Osteoblast (primary cell): ENCODE measurements around the gene NEK2. TPM values are rescaled to one million over a fixed set of nuclear protein-coding genes. Genes with fewer than 3 reads are reported as not detected.

Source experiments
- DNase-seq: peaks from one replicate; pipeline ENCODE4 v3.0.0; 2011; ENCODE audit warnings: low spot score, mixed read lengths; ENCODE audit not compliant: insufficient read length; ENCODE audit errors: missing footprints
- H2AFZ ChIP-seq: 2 replicates; pipeline ENCODE4 v1.6.0; 2011; ENCODE audit warnings: mild to moderate bottlenecking, low read length
- H3K27ac ChIP-seq: 2 replicates; pipeline ENCODE4 v1.5.1; 2011; ENCODE audit warnings: mild to moderate bottlenecking, low read depth, low read length, moderate library complexity
- H3K27me3 ChIP-seq: 2 replicates; pipeline ENCODE4 v1.6.0; 2012; ENCODE audit warnings: mild to moderate bottlenecking, control low read depth, inconsistent platforms, low read length, moderate library complexity; ENCODE audit not compliant: insufficient read depth
- H3K36me3 ChIP-seq: 2 replicates; pipeline ENCODE4 v1.5.1; 2011; ENCODE audit warnings: mild to moderate bottlenecking, low read length, control low read depth, moderate library complexity; ENCODE audit not compliant: insufficient read depth
- H3K4me1 ChIP-seq: 2 replicates; pipeline ENCODE4 v1.5.1; 2011; ENCODE audit warnings: mild to moderate bottlenecking, low read length, control low read depth, moderate library complexity; ENCODE audit not compliant: insufficient read depth
- H3K4me2 ChIP-seq: 2 replicates; pipeline ENCODE4 v1.6.0; 2011; ENCODE audit warnings: mild to moderate bottlenecking, low read length; ENCODE audit not compliant: insufficient read depth
- H3K4me3 ChIP-seq: fragments of 200-600 bp; sonication (generic); 3 replicates; pipeline ENCODE4 v1.5.1; 2012; ENCODE audit warnings: mild to moderate bottlenecking, low read length, inconsistent platforms; ENCODE audit not compliant: insufficient read depth
- H3K79me2 ChIP-seq: 2 replicates; pipeline ENCODE4 v1.6.0; 2012; ENCODE audit warnings: mild to moderate bottlenecking, low read length, control low read depth, inconsistent platforms; ENCODE audit not compliant: insufficient read depth
- H3K9me3 ChIP-seq: 2 replicates; pipeline ENCODE4 v1.5.1; 2011; ENCODE audit warnings: low read depth, low read length, control low read depth
- H4K20me1 ChIP-seq: 2 replicates; pipeline ENCODE4 v1.6.0; 2012; ENCODE audit warnings: mild to moderate bottlenecking, low read length, control low read depth; ENCODE audit not compliant: insufficient read depth
- CTCF ChIP-seq: IDR thresholded peaks from 2 replicates; pipeline ENCODE4 v1.5.1; 2011; ENCODE audit warnings: mild to moderate bottlenecking, low read depth, low read length, moderate library complexity; ENCODE audit errors: extremely low read depth
- total RNA-seq: library from RNA; depleted of rRNA; stranded (reverse); fragments of >200 nt; gene quantifications from 2 replicates; pipeline ENCODE4 v1.2.3, GENCODE V29; 2012

Gene NEK2
- total RNA-seq, 1 donor = 1.4 TPM

DNA sequence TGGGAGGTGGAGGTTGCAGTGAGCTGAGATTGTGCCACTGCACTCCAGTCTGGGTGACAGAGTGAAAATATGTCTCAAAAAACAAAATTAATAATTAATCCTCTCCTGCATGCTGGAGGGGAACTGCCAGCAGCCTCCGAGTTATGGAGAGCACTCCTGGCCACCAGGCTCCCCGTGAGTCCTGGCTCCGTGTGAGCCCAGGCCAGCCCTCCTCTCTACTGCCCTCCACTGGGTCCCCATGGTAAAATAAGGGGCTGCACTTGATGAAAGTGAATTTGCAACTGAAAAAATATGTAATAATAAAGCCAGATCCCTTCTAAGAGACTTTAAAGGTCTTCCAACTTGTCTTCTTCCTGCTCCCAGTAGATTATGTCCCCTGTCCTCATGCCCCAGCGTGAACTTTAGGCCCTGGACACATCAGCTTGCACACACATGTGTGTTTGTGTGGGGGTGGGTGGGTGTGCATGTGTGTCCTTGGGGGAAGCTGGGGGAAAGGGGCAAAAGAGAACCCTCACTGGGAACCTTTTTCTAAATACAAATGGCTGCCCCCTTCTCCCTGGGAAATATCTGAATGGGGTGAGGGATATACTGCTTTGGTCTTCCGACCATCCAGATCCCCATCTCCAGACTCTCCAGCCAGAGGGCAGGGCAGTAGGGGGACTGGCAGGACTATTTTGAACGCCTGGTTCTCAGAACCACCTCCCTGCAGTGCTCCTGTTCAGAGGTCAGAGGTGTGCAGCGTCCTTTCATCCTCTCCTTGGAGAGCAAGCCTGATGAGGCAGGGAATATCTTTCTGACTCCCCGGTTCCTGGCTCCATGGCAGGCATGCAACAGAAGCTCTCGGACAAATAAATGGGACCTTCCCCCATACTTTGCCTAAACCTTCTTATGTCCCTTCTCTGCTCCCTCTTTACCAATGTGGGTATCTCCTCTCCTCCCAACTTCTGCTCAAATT, 26.2 kb downstream of the NEK2 start:
- no peak for DNase-seq
- H3K27me3 ChIP-seq = no peaks in the 10 kb centered on the region
- no peaks in the 10 kb centered on the region for H3K9me3 ChIP-seq
- H3K4me3 ChIP-seq = no peak overlapping the region
- H2AFZ ChIP-seq = no peak overlapping the region
- H3K4me2 ChIP-seq = no peak overlapping the region
- H3K79me2 ChIP-seq = no peaks in the 10 kb centered on the region
- H3K4me1 ChIP-seq = peaks cover 7% of the 10 kb centered on the region
- TF ChIP-seq CTCF = peak; percentile 43
- H4K20me1 ChIP-seq = no peaks in the 10 kb centered on the region
- no peaks in the 10 kb centered on the region for H3K36me3 ChIP-seq
- H3K27ac ChIP-seq = no peak overlapping the region

DNA sequence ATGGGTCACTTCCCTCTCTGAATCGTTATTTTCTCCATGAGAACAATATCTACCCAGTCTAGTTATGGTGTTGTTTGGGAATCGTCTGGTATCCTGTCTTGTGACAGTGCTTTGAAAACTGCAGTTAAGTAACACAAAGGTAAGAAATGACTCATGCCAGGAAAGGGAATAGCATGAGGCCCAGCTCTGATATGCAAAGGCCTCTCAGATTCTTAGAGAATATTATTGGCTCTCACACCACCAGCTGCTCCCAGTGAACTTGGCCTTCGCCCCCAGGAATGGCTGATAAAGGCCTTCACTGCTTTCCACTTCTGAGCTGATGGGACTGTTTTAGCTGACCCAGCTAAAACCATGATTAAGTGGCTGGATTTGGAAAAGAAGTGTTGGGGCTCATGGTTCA, 27.1 kb downstream of the NEK2 start:
- H3K4me2 ChIP-seq = no peak overlapping the region
- no peaks in the 10 kb centered on the region for H4K20me1 ChIP-seq
- no peak overlapping the region for H3K4me3 ChIP-seq
- no peaks in the 10 kb centered on the region for H3K27me3 ChIP-seq
- DNase-seq = no peak
- no peaks in the 10 kb centered on the region for H3K9me3 ChIP-seq
- H2AFZ ChIP-seq = no peak overlapping the region
- H3K27ac ChIP-seq = no peak overlapping the region
- no peak for TF ChIP-seq CTCF
- no peaks in the 10 kb centered on the region for H3K36me3 ChIP-seq
- no peaks in the 10 kb centered on the region for H3K79me2 ChIP-seq
- peaks cover 3% of the 10 kb centered on the region for H3K4me1 ChIP-seq

- H3K27ac ChIP-seq = no peak overlapping the region
These were observed 27.7 kb downstream of the NEK2 start for GRCh38 chr1:211647711-211648121.

More at GRCh38 chr1:211647711-211648121, 27.7 kb downstream of the NEK2 start:
- no peaks in the 10 kb centered on the region for H3K79me2 ChIP-seq
- H3K4me3 ChIP-seq = no peak overlapping the region
- no peaks in the 10 kb centered on the region for H3K27me3 ChIP-seq
- no peaks in the 10 kb centered on the region for H3K36me3 ChIP-seq
- H4K20me1 ChIP-seq = no peaks in the 10 kb centered on the region
- TF ChIP-seq CTCF = no peak
- H2AFZ ChIP-seq = no peak overlapping the region
- H3K4me1 ChIP-seq = peaks cover 3% of the 10 kb centered on the region
- no peak for DNase-seq
- H3K9me3 ChIP-seq = no peaks in the 10 kb centered on the region
- H3K4me2 ChIP-seq = no peak overlapping the region
